CD8-positive, alpha-beta memory T cell (primary cell): ENCODE measurements around the gene NAA80. TPM values are rescaled to one million over a fixed set of nuclear protein-coding genes. Genes with fewer than 3 reads are reported as not detected.

Experiments
- CTCF ChIA-PET: fragments of 350-600 bp; sonication (Branson Sonifier 250); formaldehyde crosslinking; loops from one replicate; lab custom pipeline; 2021; ENCODE audit warnings: antibody characterized with exemption; lab: Charles Lee
- POLR2A ChIA-PET: fragments of 350-600 bp; sonication (Branson Sonifier 250); formaldehyde crosslinking; loops from one replicate; lab custom pipeline; 2021; ENCODE audit warnings: antibody characterized with exemption; lab: Charles Lee
- DNase-seq, 5 donors: peaks; one replicate each; pipeline versions ENCODE4 v3.0.0 to v3.0.0-alpha.2; 2020 to 2022; ENCODE audit warnings: mixed read lengths in 1 of 5
- H3K27ac ChIP-seq: one replicate; pipeline ENCODE4 v1.7.0; 2013; ENCODE audit warnings: low read depth, mild to moderate bottlenecking, low read length, moderate library complexity
- H3K27me3 ChIP-seq: 2 replicates; pipeline ENCODE4 v1.7.0; 2013; ENCODE audit warnings: low read length, mild to moderate bottlenecking; ENCODE audit not compliant: insufficient read depth, poor library complexity, severe bottlenecking
- H3K36me3 ChIP-seq: 2 replicates; pipeline ENCODE4 v1.7.0; 2013; ENCODE audit warnings: mild to moderate bottlenecking, low read length, moderate library complexity; ENCODE audit not compliant: insufficient read depth
- H3K4me1 ChIP-seq: 2 replicates; pipeline ENCODE4 v1.7.0; 2013; ENCODE audit warnings: mild to moderate bottlenecking, low read length, moderate library complexity; ENCODE audit not compliant: insufficient read depth
- H3K4me3 ChIP-seq: 2 replicates; pipeline ENCODE4 v1.7.0; 2013; ENCODE audit warnings: mild to moderate bottlenecking, low read length
- H3K9me3 ChIP-seq: 2 replicates; pipeline ENCODE4 v1.7.0; 2013; ENCODE audit warnings: mild to moderate bottlenecking, low read length
- H3K27ac Mint-ChIP-seq, 8 donors: one replicate each; pipeline ENCODE4 v1.8.0; 2020 to 2021; ENCODE audit warnings: mixed read lengths in 8 of 8, mild to moderate bottlenecking in 6 of 8, inconsistent platforms in 3 of 8, moderate library complexity in 3 of 8
- H3K27me3 Mint-ChIP-seq, 2 donors: one replicate each; pipeline ENCODE4 v1.8.0; 2020 to 2021; ENCODE audit warnings: mixed read lengths in 2 of 2, mild to moderate bottlenecking in 1 of 2, moderate library complexity in 1 of 2
- H3K36me3 Mint-ChIP-seq, 3 donors: one replicate each; pipeline ENCODE4 v1.8.0; 2020 to 2021; ENCODE audit warnings: mixed read lengths in 3 of 3, inconsistent platforms in 1 of 3, mild to moderate bottlenecking in 1 of 3
- H3K4me1 Mint-ChIP-seq, 3 donors: one replicate each; pipeline ENCODE4 v1.8.0; 2020 to 2021; ENCODE audit warnings: mixed read lengths in 3 of 3, inconsistent platforms in 1 of 3, mild to moderate bottlenecking in 1 of 3
- H3K4me3 Mint-ChIP-seq, 7 donors: one replicate each; pipeline ENCODE4 v1.8.0; 2020 to 2021; ENCODE audit warnings: mixed read lengths in 7 of 7, mild to moderate bottlenecking in 6 of 7, moderate library complexity in 4 of 7, inconsistent platforms in 2 of 7
- H3K9me3 Mint-ChIP-seq, 5 donors: one replicate each; pipeline ENCODE4 v1.8.0; 2020 to 2022; ENCODE audit warnings: mixed read lengths in 5 of 5, mild to moderate bottlenecking in 3 of 5, moderate library complexity in 2 of 5, inconsistent platforms in 1 of 5
- polyA plus RNA-seq: library from polyadenylated mRNA; unstranded; fragments of 300-500 nt; fragmentation: Illumina TruSeq; gene quantifications from one replicate; pipeline ENCODE4 v1.2.3, GENCODE V29; 2021
- total RNA-seq, 2 experiments: library from RNA; stranded (reverse); gene quantifications; one replicate each; pipeline ENCODE4 v1.2.3, GENCODE V29; 2021

The NAA80 gene, protein sequence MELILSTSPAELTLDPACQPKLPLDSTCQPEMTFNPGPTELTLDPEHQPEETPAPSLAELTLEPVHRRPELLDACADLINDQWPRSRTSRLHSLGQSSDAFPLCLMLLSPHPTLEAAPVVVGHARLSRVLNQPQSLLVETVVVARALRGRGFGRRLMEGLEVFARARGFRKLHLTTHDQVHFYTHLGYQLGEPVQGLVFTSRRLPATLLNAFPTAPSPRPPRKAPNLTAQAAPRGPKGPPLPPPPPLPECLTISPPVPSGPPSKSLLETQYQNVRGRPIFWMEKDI
- total RNA-seq (10 to 100 TPM; 17.3 to 18.3 TPM), polyA plus RNA-seq (19.3 TPM)

DNA sequence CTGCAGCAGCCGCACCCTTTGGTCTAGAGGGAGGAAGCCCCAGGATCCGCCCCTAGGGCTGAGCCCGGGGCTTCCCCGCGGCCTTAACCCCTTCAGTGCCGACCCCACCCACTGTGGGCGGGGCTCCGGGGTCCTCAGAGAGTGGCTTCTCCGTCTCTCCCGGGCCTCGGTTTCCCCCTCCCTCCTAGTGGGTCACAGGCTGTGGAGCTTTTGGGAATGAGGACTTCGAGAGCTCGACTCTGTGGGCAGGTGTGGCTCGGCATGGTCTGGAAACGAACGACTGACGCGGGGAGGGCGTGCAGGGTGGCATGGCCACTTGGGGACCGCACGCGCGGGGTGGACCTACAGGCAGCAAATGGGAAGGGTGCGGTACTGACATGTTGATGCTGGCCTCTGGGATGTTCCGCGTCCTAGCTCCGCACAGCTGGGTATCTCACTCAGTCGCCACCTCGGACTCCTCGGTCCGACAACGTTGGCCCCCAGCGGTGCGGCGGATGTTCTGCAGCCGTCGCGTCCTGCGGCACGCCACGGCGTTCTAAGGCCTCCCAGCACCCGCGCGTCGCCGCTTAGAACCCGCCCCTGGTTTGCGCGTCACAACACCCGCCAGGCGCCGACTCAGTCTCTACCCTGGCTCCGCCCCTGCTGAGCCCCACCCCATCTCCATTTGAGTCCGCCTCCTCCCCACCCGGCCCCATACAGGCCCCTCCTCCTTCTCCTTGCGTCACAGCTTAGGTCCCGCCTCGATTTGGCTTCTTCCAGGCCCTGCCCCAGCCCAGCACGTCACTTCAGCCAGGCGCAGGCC lies at the start of gene NAA80, which contains the start of gene HYAL3:
NAA80 (minus strand) TSS at position 570 of the 802 bp plus-strand sequence. CDS start 1,942 bp downstream, outside the sequence.
HYAL3 (minus strand) TSS at position 570 of the 802 bp plus-strand sequence. CDS start 3,803 bp downstream, outside the sequence.
- Mint-ChIP-seq H3K4me1 (peaks cover 21 to 50% (median 22%) of the 10 kb centered on the region in 3 donors), H3K36me3 (peaks cover 0 to 14% (median 0%) of the 10 kb centered on the region in 3 donors), H3K4me3 (peak within 1 kb of the TSS; percentile 93 to 98 (median 95)), H3K9me3 (no peaks in the 10 kb centered on the region), H3K27me3 (no peaks in the 10 kb centered on the region), H3K27ac (peak within 1 kb of the TSS; percentile 97 to 100 (median 99))
- DNase-seq, result peak; percentile 98 to 100 (median 99)
- Histone ChIP-seq H3K4me1 (peaks cover 25% of the 10 kb centered on the region), H3K27me3 (no peaks in the 10 kb centered on the region), H3K27ac (peak within 1 kb of the TSS; percentile 96), H3K9me3 (no peaks in the 10 kb centered on the region), H3K4me3 (peak within 1 kb of the TSS; percentile 89), H3K36me3 (no peaks in the 10 kb centered on the region)
- ChIA-PET POLR2A (interaction anchor here (0.5 to 2.2 kb wide), 14 partner anchors 18 to 1084 kb away, joined by 3 to 31 read pairs (median 4); partner anchors contain the start of genes CYB561D2, NPRL2, RASSF1 and TUSC2), CTCF (interaction anchor here (0.5 to 3.0 kb wide), 17 partner anchors 10 to 107 kb away, joined by 3 to 16 read pairs (median 5); partner anchors contain the start of genes CYB561D2, HYAL2 and NPRL2)

- no peaks in the 10 kb centered on the region for H3K27me3 ChIP-seq
- Mint-ChIP-seq H3K4me1 (peaks cover 53 to 87% (median 63%) of the 10 kb centered on the region in 3 donors), H3K27ac (peak overlapping the region; percentile 68 to 96 (median 81)), H3K36me3 (peaks cover 0 to 34% (median 3%) of the 10 kb centered on the region in 3 donors), H3K27me3 (no peaks in the 10 kb centered on the region), H3K9me3 (no peaks in the 10 kb centered on the region), H3K4me3 (peak overlapping the region in 6 of 7 donors; percentile 15 to 87 (median 48))
- H3K4me3 ChIP-seq, result no peak overlapping the region
- ChIA-PET CTCF (interaction anchor here (0.7 to 9.6 kb wide), 29 partner anchors 9 to 268 kb away, joined by 3 to 103 read pairs (median 4); partner anchors contain the start of genes C3orf18, HEMK1, HYAL2 and HYAL3), POLR2A (interaction anchor here (0.6 to 3.5 kb wide), 9 partner anchors 10 to 978 kb away, joined by 3 to 27 read pairs (median 7); no protein-coding TSS in a partner anchor)
- H3K9me3 ChIP-seq, result no peaks in the 10 kb centered on the region
- H3K4me1 ChIP-seq, result peaks cover 65% of the 10 kb centered on the region
- peaks cover 21% of the 10 kb centered on the region for H3K36me3 ChIP-seq
- H3K27ac ChIP-seq, result no peak overlapping the region
- peak; percentile 62 to 87 (median 73) for DNase-seq
These were observed 48.1 kb upstream of the NAA80 start for GRCh38 chr3:50347187-50347813.

DNA sequence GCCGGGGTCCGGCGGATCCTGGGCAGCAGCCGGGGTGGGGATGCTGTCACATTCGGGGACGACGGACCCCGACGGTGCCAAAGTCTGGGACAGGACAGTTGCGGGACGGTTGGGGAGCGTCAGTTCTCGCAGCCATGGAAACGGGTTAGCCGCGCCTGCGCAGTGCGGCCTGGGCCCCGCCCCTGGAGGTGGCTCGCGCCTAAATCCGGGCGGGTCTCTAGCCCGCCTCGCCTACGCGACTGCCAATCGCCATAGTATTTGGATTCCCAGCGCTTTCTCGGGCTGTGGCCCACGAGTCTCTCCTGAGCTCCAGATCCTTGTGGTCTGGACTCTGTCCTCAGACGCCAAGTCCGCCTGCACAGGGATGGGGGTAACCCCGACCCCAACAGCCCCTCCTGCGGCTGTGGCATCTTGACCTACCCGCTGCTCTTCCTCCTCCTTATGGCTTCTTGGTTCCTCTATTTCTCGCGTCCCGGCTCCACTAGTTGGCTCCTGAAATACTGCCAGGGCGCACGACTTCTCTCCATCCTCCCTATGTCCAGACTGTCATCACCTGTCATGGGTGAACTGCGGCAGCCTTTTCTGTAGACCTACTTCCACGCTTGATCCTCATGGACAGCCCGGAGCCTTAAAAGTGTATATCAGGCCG lies 46.5 kb upstream of the NAA80 start, which contains the start of gene ZMYND10:
ZMYND10 (minus strand) TSS at position 147 of the 649 bp plus-strand sequence. CDS start 153 bp downstream, outside the sequence.
- peak within 1 kb of the TSS; percentile 56 for H3K4me3 ChIP-seq
- peaks cover 55 to 87% (median 63%) of the 10 kb centered on the region in 3 donors for H3K4me1 Mint-ChIP-seq
- H3K36me3 ChIP-seq, result peaks cover 21% of the 10 kb centered on the region
- H3K4me1 ChIP-seq, result peaks cover 66% of the 10 kb centered on the region
- H3K4me3 Mint-ChIP-seq, result peak within 1 kb of the TSS; percentile 39 to 86 (median 70)
- H3K9me3 Mint-ChIP-seq, result no peaks in the 10 kb centered on the region
- H3K9me3 ChIP-seq, result no peaks in the 10 kb centered on the region
- peaks cover 0 to 31% (median 3%) of the 10 kb centered on the region in 3 donors for H3K36me3 Mint-ChIP-seq
- H3K27ac ChIP-seq, result no peak within 1 kb of the TSS
- peak within 1 kb of the TSS in 6 of 8 donors; percentile 19 to 92 (median 72) for H3K27ac Mint-ChIP-seq
- peak; percentile 65 to 83 (median 70) for DNase-seq
- no peaks in the 10 kb centered on the region for H3K27me3 Mint-ChIP-seq
- no peaks in the 10 kb centered on the region for H3K27me3 ChIP-seq
- ChIA-PET CTCF (interaction anchor here (1.0 to 9.6 kb wide), 5 partner anchors 8 to 227 kb away, joined by 3 to 103 read pairs (median 4); partner anchors contain the start of gene RASSF1), POLR2A (interaction anchor here (3.5 kb wide), 1 partner anchor 9 kb away, joined by 27 read pairs; no protein-coding TSS in a partner anchor)

DNA sequence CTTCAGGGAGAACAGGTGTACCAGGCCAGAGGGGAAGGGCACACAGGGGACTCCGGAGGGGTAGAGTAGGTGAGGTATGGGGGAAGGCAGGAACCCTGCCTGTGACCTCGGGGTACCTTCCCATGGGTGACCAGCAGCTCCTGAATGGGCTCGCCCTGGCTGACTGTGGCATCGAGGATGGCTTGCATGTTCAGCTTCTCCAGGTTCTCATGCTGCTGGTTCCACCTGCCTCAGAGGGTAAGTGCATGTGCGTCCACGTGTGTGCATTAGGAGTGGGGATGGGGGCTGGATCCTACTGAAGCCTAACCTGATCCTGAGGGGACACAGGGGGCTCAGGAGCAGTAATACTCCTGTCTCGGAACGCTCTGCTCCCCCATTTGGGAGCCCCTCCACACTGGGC lies 45.8 kb upstream of the NAA80 start:
- Histone ChIP-seq H3K4me3 (peak overlapping the region; percentile 56), H3K9me3 (no peaks in the 10 kb centered on the region), H3K36me3 (peaks cover 21% of the 10 kb centered on the region), H3K27ac (no peak overlapping the region), H3K27me3 (no peaks in the 10 kb centered on the region), H3K4me1 (peaks cover 65% of the 10 kb centered on the region)
- no peak for DNase-seq
- ChIA-PET POLR2A (interaction anchor here (3.5 kb wide), 1 partner anchor 8 kb away, joined by 27 read pairs; no protein-coding TSS in a partner anchor), CTCF (interaction anchor here (1.0 to 9.6 kb wide), 3 partner anchors 7 to 150 kb away, joined by 3 to 103 read pairs (median 4); partner anchors contain the start of gene RASSF1)
- Mint-ChIP-seq H3K27ac (peak overlapping the region in 1 of 8 donors; percentile 27), H3K36me3 (peaks cover 0 to 24% (median 3%) of the 10 kb centered on the region in 3 donors), H3K27me3 (no peaks in the 10 kb centered on the region), H3K9me3 (no peaks in the 10 kb centered on the region), H3K4me3 (peak overlapping the region in 1 of 7 donors; percentile 18), H3K4me1 (peaks cover 49 to 83% (median 58%) of the 10 kb centered on the region in 3 donors)

GRCh38 chr3:50342813-50343633 lies 43.8 kb upstream of the NAA80 start:
- ChIA-PET POLR2A (interaction anchor here (1.1 kb wide), 1 partner anchor 225 kb away, joined by 3 read pairs; the partner anchor contains the start of gene C3orf18), CTCF (interaction anchor here (0.9 to 2.4 kb wide), 6 partner anchors 11 to 200 kb away, joined by 3 to 7 read pairs (median 4); no protein-coding TSS in a partner anchor)
- H3K36me3 ChIP-seq, result peaks cover 8% of the 10 kb centered on the region
- H3K9me3 Mint-ChIP-seq, result no peaks in the 10 kb centered on the region
- no peaks in the 10 kb centered on the region for H3K27me3 ChIP-seq
- H3K9me3 ChIP-seq, result no peaks in the 10 kb centered on the region
- peak overlapping the region in 6 of 8 donors; percentile 37 to 92 (median 80) for H3K27ac Mint-ChIP-seq
- peak overlapping the region in 3 of 7 donors; percentile 32 to 95 (median 66) for H3K4me3 Mint-ChIP-seq
- H3K4me1 ChIP-seq, result peaks cover 62% of the 10 kb centered on the region
- H3K27ac ChIP-seq, result no peak overlapping the region
- H3K4me1 Mint-ChIP-seq, result peaks cover 51 to 82% (median 63%) of the 10 kb centered on the region in 3 donors
- H3K27me3 Mint-ChIP-seq, result peaks cover 0 to 2% of the 10 kb centered on the region in 2 donors
- no peak overlapping the region for H3K4me3 ChIP-seq
- peaks cover 0 to 21% (median 0%) of the 10 kb centered on the region in 3 donors for H3K36me3 Mint-ChIP-seq
- DNase-seq, result no peak

DNA sequence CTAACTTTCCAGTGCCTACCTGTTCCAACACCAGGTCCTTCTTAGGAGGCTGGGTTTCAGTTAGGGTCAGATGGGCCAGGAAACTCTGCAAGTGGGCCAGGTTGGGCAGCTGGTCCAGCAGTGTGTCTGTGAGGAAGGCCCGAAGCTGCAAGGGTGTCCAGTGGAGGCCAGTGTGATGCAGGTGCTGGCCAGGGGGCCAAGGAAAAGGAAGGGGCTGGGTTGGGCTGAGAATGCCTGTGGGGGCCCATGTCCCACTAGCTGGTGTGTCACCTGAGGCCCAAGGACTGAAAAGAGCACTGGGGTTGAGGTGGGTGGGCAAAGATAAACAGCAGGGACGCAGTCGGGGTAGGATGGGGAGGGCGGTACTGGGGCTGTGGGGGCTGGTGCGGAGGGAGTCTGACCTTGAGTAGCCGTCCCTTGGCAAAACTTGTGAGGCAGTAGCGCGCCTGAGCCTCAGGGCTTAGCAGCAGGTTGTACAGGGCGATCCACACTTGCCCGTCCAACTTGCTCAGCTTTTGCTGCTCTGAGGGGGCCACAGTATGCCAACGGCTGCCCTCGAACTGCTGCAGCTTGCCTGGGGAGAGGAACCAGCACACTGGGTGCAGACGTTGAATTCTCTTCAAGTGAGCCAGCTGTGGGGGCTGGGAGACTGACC lies 42.9 kb upstream of the NAA80 start:
- Histone ChIP-seq H3K9me3 (no peaks in the 10 kb centered on the region), H3K27me3 (no peaks in the 10 kb centered on the region), H3K27ac (no peak overlapping the region), H3K36me3 (no peaks in the 10 kb centered on the region), H3K4me3 (no peak overlapping the region), H3K4me1 (peaks cover 56% of the 10 kb centered on the region)
- H3K9me3 Mint-ChIP-seq, result no peaks in the 10 kb centered on the region
- peak overlapping the region; percentile 40 to 95 (median 90) for H3K27ac Mint-ChIP-seq
- DNase-seq, result no peak
- peaks cover 0 to 21% (median 0%) of the 10 kb centered on the region in 3 donors for H3K36me3 Mint-ChIP-seq
- peaks cover 0 to 2% of the 10 kb centered on the region in 2 donors for H3K27me3 Mint-ChIP-seq
- H3K4me1 Mint-ChIP-seq, result peaks cover 45 to 76% (median 57%) of the 10 kb centered on the region in 3 donors
- ChIA-PET POLR2A (no interaction called here), CTCF (interaction anchor here (1.0 to 8.5 kb wide), 7 partner anchors 7 to 227 kb away, joined by 3 to 103 read pairs (median 4); partner anchors contain the start of genes CYB561D2, HEMK1, NPRL2 and ZMYND10)
- peak overlapping the region in 5 of 7 donors; percentile 32 to 95 (median 67) for H3K4me3 Mint-ChIP-seq
